ENCODE data around the gene STRN4.

GRCh38 chr19:46698395-46699321, 47.6 kb downstream of the STRN4 start:
- no peak for TF ChIP-seq EZH2 (IDR thresholded peaks at IDR 0.05; ENCODE audit: borderline replicate concordance, low read depth, low read length, poor library complexity, severe bottlenecking)
- no peak for TF ChIP-seq CTCF (conservative IDR thresholded peaks at IDR 0.05; ENCODE audit: low read depth, low read length)

Data from A673 (cell line).